ENCODE results near the gene ALPK1. TPM values are rescaled to one million over a fixed set of nuclear protein-coding genes. Genes with fewer than 3 reads are reported as not detected.

Gene ALPK1
- total RNA-seq, 1 donor from 2014 or later: 5.5 TPM

- no peak for DNase-seq (ENCODE audit: low read depth)
- TF ChIP-seq, protein P1, sequence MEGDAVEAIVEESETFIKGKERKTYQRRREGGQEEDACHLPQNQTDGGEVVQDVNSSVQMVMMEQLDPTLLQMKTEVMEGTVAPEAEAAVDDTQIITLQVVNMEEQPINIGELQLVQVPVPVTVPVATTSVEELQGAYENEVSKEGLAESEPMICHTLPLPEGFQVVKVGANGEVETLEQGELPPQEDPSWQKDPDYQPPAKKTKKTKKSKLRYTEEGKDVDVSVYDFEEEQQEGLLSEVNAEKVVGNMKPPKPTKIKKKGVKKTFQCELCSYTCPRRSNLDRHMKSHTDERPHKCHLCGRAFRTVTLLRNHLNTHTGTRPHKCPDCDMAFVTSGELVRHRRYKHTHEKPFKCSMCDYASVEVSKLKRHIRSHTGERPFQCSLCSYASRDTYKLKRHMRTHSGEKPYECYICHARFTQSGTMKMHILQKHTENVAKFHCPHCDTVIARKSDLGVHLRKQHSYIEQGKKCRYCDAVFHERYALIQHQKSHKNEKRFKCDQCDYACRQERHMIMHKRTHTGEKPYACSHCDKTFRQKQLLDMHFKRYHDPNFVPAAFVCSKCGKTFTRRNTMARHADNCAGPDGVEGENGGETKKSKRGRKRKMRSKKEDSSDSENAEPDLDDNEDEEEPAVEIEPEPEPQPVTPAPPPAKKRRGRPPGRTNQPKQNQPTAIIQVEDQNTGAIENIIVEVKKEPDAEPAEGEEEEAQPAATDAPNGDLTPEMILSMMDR (conservative IDR thresholded peaks at IDR 0.05; ENCODE audit: low read depth, low read length): no peak
- no peak overlapping the region for H3K4me3 ChIP-seq (ENCODE audit: low read depth, low read length)
These were observed 104.9 kb downstream of the ALPK1 start for GRCh38 chr4:112402098-112402497.

GRCh38 chr4:112403101-112403945 is 106.2 kb downstream of the ALPK1 start:
- no peak for DNase-seq (ENCODE audit: low read depth)
- TF ChIP-seq, protein P1 (conservative IDR thresholded peaks at IDR 0.05; ENCODE audit: low read depth, low read length): no peak

GRCh38 chr4:112410364-112410763 is 113.2 kb downstream of the ALPK1 start:
- no peak overlapping the region for H3K4me3 ChIP-seq (ENCODE audit: low read depth, low read length)
- TF ChIP-seq, protein P1 (conservative IDR thresholded peaks at IDR 0.05; ENCODE audit: low read depth, low read length): no peak
- DNase-seq (ENCODE audit: low read depth): no peak

More at GRCh38 chr4:112403101-112403945, 106.2 kb downstream of the ALPK1 start:
- H3K4me3 ChIP-seq (ENCODE audit: low read depth, low read length): no peak overlapping the region

- TF ChIP-seq, protein P1 (conservative IDR thresholded peaks at IDR 0.05; ENCODE audit: low read depth, low read length): no peak
- DNase-seq (ENCODE audit: low read depth): no peak
- H3K4me3 ChIP-seq (ENCODE audit: low read depth, low read length): no peak overlapping the region
These were observed 113.6 kb downstream of the ALPK1 start for GRCh38 chr4:112410804-112411203.

GRCh38 chr4:112411781-112412550 is 114.8 kb downstream of the ALPK1 start:
- DNase-seq (ENCODE audit: low read depth): no peak
- no peak overlapping the region for H3K4me3 ChIP-seq (ENCODE audit: low read depth, low read length)
- TF ChIP-seq, protein P1 (conservative IDR thresholded peaks at IDR 0.05; ENCODE audit: low read depth, low read length): no peak

DNA sequence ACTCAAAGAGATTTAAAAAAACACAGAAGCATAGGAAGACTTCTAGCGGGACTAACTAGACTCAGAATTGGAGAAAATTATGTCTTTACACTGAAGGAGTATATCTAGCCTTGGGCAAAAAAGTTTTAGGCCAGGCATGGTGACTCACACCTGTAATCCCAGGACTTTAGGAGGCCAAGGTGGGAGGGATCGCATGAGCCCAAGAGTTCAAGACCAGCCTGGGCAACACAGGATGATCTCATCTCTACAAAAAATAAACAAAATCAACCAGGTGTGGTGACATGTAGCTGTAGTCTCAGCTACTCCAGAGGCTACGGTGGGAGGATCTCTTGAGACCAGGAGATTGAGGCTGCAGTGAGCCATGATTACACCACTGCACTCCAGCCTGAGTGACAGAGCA is 119.3 kb downstream of the ALPK1 start:
- no peak for DNase-seq (ENCODE audit: low read depth)
- no peak overlapping the region for H3K4me3 ChIP-seq (ENCODE audit: low read depth, low read length)
- TF ChIP-seq, protein P1 (conservative IDR thresholded peaks at IDR 0.05; ENCODE audit: low read depth, low read length): no peak

Data from epithelial cell of proximal tubule (primary cell).